Retinal pigment epithelial cell (primary cell): ENCODE data around the gene LIN37.

Experiments used
- DNase-seq: peaks from one replicate; pipeline ENCODE4 v3.0.0-alpha.2; 2010; ENCODE audit warnings: low read depth
- H3K4me3 ChIP-seq: 2 replicates; pipeline ENCODE4 v1.5.1; 2011; ENCODE audit warnings: mild to moderate bottlenecking, low read length, control low read depth, moderate library complexity
- TF ChIP-seq, protein P1 (sequence below): conservative IDR thresholded peaks from 2 replicates; pipeline ENCODE4 v1.5.1; 2011; ENCODE audit warnings: low read depth, low read length, control low read depth, inconsistent platforms

Gene LIN37

GRCh38 chr19:35775046-35775297, 26.6 kb downstream of the LIN37 start:
- H3K4me3 ChIP-seq: peak overlapping the region; percentile 36
- DNase-seq: no peak
- TF ChIP-seq, protein P1, sequence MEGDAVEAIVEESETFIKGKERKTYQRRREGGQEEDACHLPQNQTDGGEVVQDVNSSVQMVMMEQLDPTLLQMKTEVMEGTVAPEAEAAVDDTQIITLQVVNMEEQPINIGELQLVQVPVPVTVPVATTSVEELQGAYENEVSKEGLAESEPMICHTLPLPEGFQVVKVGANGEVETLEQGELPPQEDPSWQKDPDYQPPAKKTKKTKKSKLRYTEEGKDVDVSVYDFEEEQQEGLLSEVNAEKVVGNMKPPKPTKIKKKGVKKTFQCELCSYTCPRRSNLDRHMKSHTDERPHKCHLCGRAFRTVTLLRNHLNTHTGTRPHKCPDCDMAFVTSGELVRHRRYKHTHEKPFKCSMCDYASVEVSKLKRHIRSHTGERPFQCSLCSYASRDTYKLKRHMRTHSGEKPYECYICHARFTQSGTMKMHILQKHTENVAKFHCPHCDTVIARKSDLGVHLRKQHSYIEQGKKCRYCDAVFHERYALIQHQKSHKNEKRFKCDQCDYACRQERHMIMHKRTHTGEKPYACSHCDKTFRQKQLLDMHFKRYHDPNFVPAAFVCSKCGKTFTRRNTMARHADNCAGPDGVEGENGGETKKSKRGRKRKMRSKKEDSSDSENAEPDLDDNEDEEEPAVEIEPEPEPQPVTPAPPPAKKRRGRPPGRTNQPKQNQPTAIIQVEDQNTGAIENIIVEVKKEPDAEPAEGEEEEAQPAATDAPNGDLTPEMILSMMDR: no peak

DNA sequence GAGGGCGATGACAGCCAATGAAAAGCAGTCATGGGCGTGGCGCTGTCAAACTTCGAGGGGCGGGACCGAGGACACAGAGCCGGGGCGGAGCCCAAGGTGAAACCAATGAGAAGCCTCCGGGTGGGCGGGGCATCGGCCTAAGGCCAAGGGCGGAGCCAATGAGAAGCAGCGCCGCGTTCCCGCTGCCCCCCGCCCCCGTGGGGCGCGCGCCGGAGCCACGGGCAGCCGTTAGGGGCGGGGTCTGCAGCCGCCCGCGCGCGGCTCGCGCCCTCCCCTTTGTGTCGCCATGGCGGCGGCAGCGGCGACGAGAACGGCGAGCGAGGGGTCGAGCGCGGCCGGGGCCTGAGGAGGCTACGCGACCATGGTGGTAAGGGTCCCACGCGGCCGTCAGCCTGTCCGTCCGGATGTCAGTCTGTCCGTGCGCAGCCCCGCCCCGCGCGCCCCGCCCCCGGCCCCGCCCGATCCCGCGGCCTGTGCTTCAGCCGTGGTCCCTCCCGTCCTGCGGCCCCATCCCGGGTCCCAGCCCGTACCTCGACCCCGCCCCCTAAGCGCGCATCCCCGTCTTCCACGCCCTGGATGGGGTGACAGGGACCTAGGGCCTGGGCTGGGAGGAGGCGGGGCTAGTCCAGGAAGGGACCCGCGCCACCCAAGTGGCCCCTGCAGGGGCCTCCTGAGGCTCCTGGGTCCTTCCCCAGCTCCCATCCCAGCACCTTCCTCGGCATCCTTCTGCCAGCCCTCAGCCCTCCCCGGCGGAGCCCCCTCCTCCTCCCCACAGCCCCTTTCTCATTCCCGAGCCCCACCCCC, 27.1 kb downstream of the LIN37 start, which contains the start of gene ARHGAP33:
Gene ARHGAP33 (plus strand): TSS at position 267 of the 804 bp plus-strand sequence. CDS start 95 bp downstream, at position 362.
- peak; percentile 80 for DNase-seq
- TF ChIP-seq, protein P1: no peak
- H3K4me3 ChIP-seq: peak within 1 kb of the TSS; percentile 67

- peak overlapping the region; percentile 67 for H3K4me3 ChIP-seq
- TF ChIP-seq, protein P1: no peak
- no peak for DNase-seq
Observed at GRCh38 chr19:35776102-35776788, 27.9 kb downstream of the LIN37 start.

DNA sequence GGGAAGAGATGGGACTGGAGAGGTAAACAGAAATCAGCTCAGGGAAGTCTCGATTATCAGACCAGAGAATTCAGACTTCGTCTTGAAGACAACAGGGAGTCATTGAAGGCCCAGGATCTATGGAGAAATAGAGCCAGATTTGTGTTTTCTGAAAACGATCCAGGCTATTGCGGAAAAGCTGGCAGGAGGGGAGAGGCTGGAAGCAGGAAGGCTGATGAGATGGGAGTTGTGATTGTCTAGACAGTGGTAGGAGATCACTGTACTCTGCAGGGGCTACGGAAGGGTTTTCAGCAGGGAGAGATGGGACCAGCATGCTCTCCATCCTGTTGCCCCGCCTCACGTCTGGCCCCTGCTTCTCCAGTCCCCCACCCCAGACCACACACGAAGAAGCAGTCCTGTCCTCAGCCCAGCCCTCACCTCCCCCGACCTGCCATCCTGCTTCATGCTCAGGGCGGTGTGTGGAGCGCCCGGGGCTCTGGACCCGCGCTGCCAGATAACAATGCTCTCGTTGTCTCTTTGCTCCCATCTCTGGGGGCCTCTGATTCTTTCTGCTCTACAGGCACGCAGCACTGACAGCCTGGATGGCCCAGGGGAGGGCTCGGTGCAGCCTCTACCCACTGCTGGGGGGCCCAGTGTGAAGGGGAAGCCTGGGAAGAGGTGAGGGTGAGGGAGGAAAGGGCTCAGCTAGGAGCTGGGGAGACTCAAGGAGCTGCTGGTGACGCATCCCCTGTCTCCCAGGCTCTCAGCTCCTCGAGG, 28.9 kb downstream of the LIN37 start:
- TF ChIP-seq, protein P1: no peak
- DNase-seq: no peak

DNA sequence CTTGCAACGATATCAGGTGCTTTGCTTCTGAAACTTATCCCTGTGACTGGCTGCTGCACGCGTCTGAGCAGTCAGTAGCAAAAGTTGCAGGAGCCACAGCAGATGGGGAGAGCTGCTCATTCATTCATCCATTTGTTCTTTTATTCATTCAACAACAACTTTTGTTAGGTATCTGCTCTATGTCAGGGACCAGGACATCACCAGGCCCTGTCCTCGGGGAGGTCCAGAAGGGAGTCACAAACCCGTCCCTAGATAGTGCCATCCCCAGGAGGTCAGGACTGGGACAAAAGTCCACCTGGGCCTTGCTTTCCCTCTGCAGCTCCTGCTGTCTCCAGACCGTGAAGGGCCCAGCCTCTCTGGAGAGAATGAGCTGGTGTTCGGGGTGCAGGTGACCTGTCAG, 29.6 kb downstream of the LIN37 start:
- DNase-seq: no peak
- TF ChIP-seq, protein P1: no peak
- no peak overlapping the region for H3K4me3 ChIP-seq

More for the DNA sequence above, 28.9 kb downstream of the LIN37 start:
- no peak overlapping the region for H3K4me3 ChIP-seq

DNA sequence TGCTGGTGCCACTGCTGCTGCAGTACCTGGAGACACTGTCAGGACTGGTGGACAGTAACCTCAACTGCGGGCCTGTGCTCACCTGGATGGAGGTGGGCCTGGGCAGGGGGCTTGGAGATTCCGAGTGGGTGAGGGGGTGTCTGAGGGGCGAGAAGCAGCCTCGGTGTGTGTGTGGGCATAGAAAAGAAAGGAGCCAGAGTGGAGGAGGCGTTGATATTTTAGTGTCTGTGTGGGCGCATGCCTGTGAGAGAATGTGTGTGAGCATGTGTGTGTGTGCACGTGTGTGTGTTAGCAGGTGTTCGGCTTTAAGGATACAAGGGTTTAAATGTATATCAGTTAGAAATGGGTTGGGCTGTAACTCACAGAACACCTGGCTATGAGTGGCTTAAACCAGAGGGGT, 30.7 kb downstream of the LIN37 start:
- DNase-seq: no peak
- TF ChIP-seq, protein P1: no peak
- H3K4me3 ChIP-seq: no peak overlapping the region
